GM12878 (cell line): ENCODE data around the gene PLPP6. TPM values are rescaled to one million over a fixed set of nuclear protein-coding genes. Genes with fewer than 3 reads are reported as not detected.

Experiments
- ATAC-seq: fragments of 200-7000 bp; cut with Tn5 transposase; 3 replicates; pipeline ENCODE4 v1.9.1; 2020; ENCODE audit warnings: mild to moderate bottlenecking, moderate library complexity
- BruUV-seq: library from RNA; stranded (reverse); fragments of 400-500 nt; replicated peaks from 2 replicates; lab custom pipeline; 2021; lab: Mats Ljungman, UMichigan
- CTCF ChIA-PET: fragments of 300-600 bp; sonication (Branson Sonifier 250); formaldehyde crosslinking; extraction: SDS; loops from one replicate; lab custom pipeline; 2021; ENCODE audit warnings: inconsistent platforms; lab: Yijun Ruan, JAX
- POLR2A ChIA-PET: fragments of 350-600 bp; formaldehyde crosslinking; extraction: SDS; loops from one replicate; lab custom pipeline; 2021; ENCODE audit warnings: inconsistent platforms; lab: Charles Lee
- RAD21 ChIA-PET: fragments of 300-600 bp; sonication (Branson Sonifier 250); formaldehyde crosslinking; loops from one replicate; lab custom pipeline; 2023; ENCODE audit warnings: antibody characterized with exemption; ENCODE audit not compliant: unreplicated experiment; lab: Charles Lee
- SMC1A ChIA-PET: fragments of 300-600 bp; sonication (Branson Sonifier 250); formaldehyde crosslinking; loops from one replicate; lab custom pipeline; 2023; ENCODE audit not compliant: unreplicated experiment, uncharacterized antibody; lab: Charles Lee
- DNase-seq: peaks from one replicate; pipeline ENCODE4 v3.0.0-alpha.2; 2011; ENCODE audit warnings: low read depth, low spot score
- FAIRE-seq: peaks from 3 replicates; lab custom pipeline; 2011; peaks lifted over from hg19 to GRCh38; lab: Jason Lieb, UNC
- H2AFZ ChIP-seq: 2 replicates; pipeline ENCODE4 v1.6.0; 2011; ENCODE audit warnings: low read depth, low read length, control low read depth; ENCODE audit not compliant: control insufficient read depth
- H3K27ac ChIP-seq: 2 replicates; pipeline ENCODE4 v1.5.1; 2011; ENCODE audit warnings: control low read depth; ENCODE audit not compliant: control insufficient read depth, insufficient read depth
- H3K27me3 ChIP-seq, 2 experiments: replicated peaks in 1 of 2; 2 replicates each; pipeline versions ENCODE4 v1.6.0 to v1.6.1; 2011; ENCODE audit warnings: low read length in 1 of 2; ENCODE audit not compliant: control insufficient read depth in 2 of 2, insufficient read depth in 2 of 2
- H3K36me3 ChIP-seq, 2 experiments: 2 replicates each; pipeline ENCODE4 v1.5.1; 2011; ENCODE audit warnings: low read length in 1 of 2; ENCODE audit not compliant: control insufficient read depth in 2 of 2, insufficient read depth in 2 of 2
- H3K4me1 ChIP-seq: 2 replicates; pipeline ENCODE4 v1.6.1; 2011; ENCODE audit warnings: mild to moderate bottlenecking, low read length, moderate library complexity, mixed read lengths; ENCODE audit not compliant: control insufficient read depth, insufficient read depth
- H3K4me2 ChIP-seq: 2 replicates; pipeline ENCODE4 v1.6.0; 2011; ENCODE audit warnings: control low read depth; ENCODE audit not compliant: control insufficient read depth, insufficient read depth
- H3K4me3 ChIP-seq: fragments of 200-600 bp; sonication (generic); 2 replicates; pipeline ENCODE4 v1.5.1; 2016
- H3K79me2 ChIP-seq: 2 replicates; pipeline ENCODE4 v1.6.0; 2011; ENCODE audit warnings: low read length; ENCODE audit not compliant: control insufficient read depth, insufficient read depth
- H3K9ac ChIP-seq: 2 replicates; pipeline ENCODE4 v1.8.0; 2011; ENCODE audit warnings: low read length, control low read depth, mixed read lengths; ENCODE audit not compliant: control insufficient read depth, insufficient read depth
- H3K9me3 ChIP-seq: replicated peaks from 3 replicates; pipeline ENCODE4 v1.5.1; 2011; ENCODE audit warnings: mild to moderate bottlenecking, low read length; ENCODE audit not compliant: control insufficient read depth, insufficient read depth
- H4K20me1 ChIP-seq: 2 replicates; pipeline ENCODE4 v1.6.0; 2011; ENCODE audit not compliant: control insufficient read depth, insufficient read depth
- ATF2 ChIP-seq: IDR thresholded peaks from 2 replicates; pipeline ENCODE4 v1.6.1; 2012; ENCODE audit warnings: low read length, inconsistent platforms
- CBX3 ChIP-seq: fragments of 200-600 bp; sonication (generic); IDR thresholded peaks from 2 replicates; pipeline ENCODE4 v1.6.1; 2016; ENCODE audit warnings: low read depth, borderline replicate concordance
- FOS ChIP-seq: IDR thresholded peaks from 3 replicates; pipeline ENCODE4 v1.6.1; 2011; ENCODE audit warnings: borderline replicate concordance; ENCODE audit not compliant: insufficient read length; ENCODE audit errors: extremely low read depth
- HDAC6 ChIP-seq: fragments of 200-600 bp; sonication (generic); IDR thresholded peaks from one replicate; pipeline ENCODE4 v1.8.0; 2017; ENCODE audit warnings: antibody characterized with exemption; ENCODE audit not compliant: unreplicated experiment
- MEF2B ChIP-seq: fragments of 450-650 bp; IDR thresholded peaks from 2 replicates; pipeline ENCODE4 v1.6.1; 2018; ENCODE audit warnings: mild to moderate bottlenecking, moderate library complexity; ENCODE audit not compliant: partially characterized antibody, poor library complexity, severe bottlenecking
- MLLT1 ChIP-seq: fragments of 450-650 bp; IDR thresholded peaks from 2 replicates; pipeline ENCODE4 v1.6.1; 2016; ENCODE audit warnings: mild to moderate bottlenecking
- NBN ChIP-seq: fragments of 450-650 bp; IDR thresholded peaks from 2 replicates; pipeline ENCODE4 v1.6.1; 2016
- NKRF ChIP-seq: fragments of 450-650 bp; conservative IDR thresholded peaks from 2 replicates; pipeline ENCODE4 v1.6.1; 2017; ENCODE audit warnings: mild to moderate bottlenecking, moderate library complexity
- PML ChIP-seq: IDR thresholded peaks from 2 replicates; pipeline ENCODE4 v1.6.1; 2012; ENCODE audit warnings: low read length, inconsistent platforms
- SKIL ChIP-seq: fragments of 450-650 bp; IDR thresholded peaks from 2 replicates; pipeline ENCODE4 v1.6.1; 2017; ENCODE audit warnings: mild to moderate bottlenecking, low read depth, inconsistent platforms; ENCODE audit not compliant: poor library complexity, severe bottlenecking
- SMAD1 ChIP-seq: fragments of 450-650 bp; IDR thresholded peaks from 2 replicates; pipeline ENCODE4 v1.6.1; 2018; ENCODE audit warnings: mild to moderate bottlenecking, low read depth; ENCODE audit not compliant: partially characterized antibody
- WGBS: methylation state at CpG from one replicate; pipeline ENCODE4 v1.1.6; 2016; ENCODE audit warnings: low lambda C conversion rate; ENCODE audit not compliant: insufficient replicate concordance, insufficient coverage; ENCODE audit errors: missing lambda C conversion rate; 5-methylcytosine and 5-hydroxymethylcytosine counted together
- in situ Hi-C: fragments of 300-500 bp; cut with MboI; formaldehyde crosslinking; loops from 9 replicates; pipeline ENCODE4 v1.14.3; 2018; ENCODE audit warnings: mixed read lengths
- intact Hi-C: fragments of 100-400 bp; cut with micrococcal nuclease; formaldehyde crosslinking; loops from one replicate; pipeline ENCODE4 v1.14.2; 2022; ENCODE audit not compliant: unreplicated experiment
- polyA plus RNA-seq, 11 experiments: library from polyadenylated mRNA; depleted of rRNA in 4 of 11; unstranded in 6 of 11; stranded (reverse) in 5 of 11; fragments of >200 nt; fragmentation: Nextera tagmentation in 4 of 11; fragmentation: Illumina TruSeq in 1 of 11; extraction: Ambion mirVana in 4 of 11; extraction: Trizol in 1 of 11; gene quantifications; 1 replicate in 1 of 11; 2 replicates in 10 of 11; pipeline versions ENCODE4 v1.2.1 to v1.2.3, GENCODE V29; 2011 to 2016; ENCODE audit warnings: inconsistent platforms in 2 of 11, missing spikeins in 2 of 11, low read depth in 1 of 11
- total RNA-seq, 4 experiments: library from RNA; depleted of rRNA in 3 of 4; stranded (reverse); fragments of >200 nt in 3 of 4; fragmentation: Illumina TruSeq in 1 of 4; extraction: Trizol in 1 of 4; gene quantifications; 2 replicates each; pipeline versions ENCODE4 v1.2.1 to v1.2.3, GENCODE V29; 2013 to 2021

Gene PLPP6
- total and polyA plus RNA-seq, 10 of the 15 experiments (the other 5 are each of a cell fraction or from before 2014, with no cell fraction given): 1.6 to 11.3 (median 6.9) TPM

- peaks cover 0 to 18% of the 10 kb centered on the region in 2 experiments for H3K36me3 ChIP-seq
- no peak for FAIRE-seq
- intact Hi-C loops: no loop called here
Observed at GRCh38 chr9:4700091-4700490, 38.0 kb downstream of the PLPP6 start.

More at GRCh38 chr9:4700091-4700490, 38.0 kb downstream of the PLPP6 start:
- Histone ChIP-seq H3K27me3 (no peaks in the 10 kb centered on the region), H3K79me2 (no peaks in the 10 kb centered on the region), H3K27ac (no peak overlapping the region), H3K9ac (no peak overlapping the region), H3K4me1 (no peaks in the 10 kb centered on the region), H3K4me2 (no peak overlapping the region), H2AFZ (no peak overlapping the region), H3K9me3 (no peaks in the 10 kb centered on the region), H3K4me3 (no peak overlapping the region), H4K20me1 (no peaks in the 10 kb centered on the region)
- 96% methylated on average over 3 of the region's 3 CpGs for WGBS
- BruUV-seq: no TSS peak
- CTCF ChIA-PET: interaction anchor here (0.6 kb wide), 1 partner anchor 50 kb away, joined by 3 read pairs; no protein-coding TSS in a partner anchor
- RAD21 ChIA-PET: no interaction called here
- POLR2A ChIA-PET: no interaction called here
- SMC1A ChIA-PET: interaction anchor here (0.6 to 1.2 kb wide), 2 partner anchors 17 to 72 kb away, joined by 3 read pairs; no protein-coding TSS in a partner anchor
- in situ Hi-C loops: no loop called here
- no peak for ATAC-seq
- DNase-seq: no peak
- TF ChIP-seq NBN (no peak), MLLT1 (no peak), MEF2B (no peak), CBX3 (no peak), SMAD1 (no peak), HDAC6 (no peak), ATF2 (no peak), FOS (no peak), PML (no peak), NKRF (no peak), SKIL (no peak)
